ENCODE measurements around the gene PAM16. TPM values are rescaled to one million over a fixed set of nuclear protein-coding genes. Genes with fewer than 3 reads are reported as not detected.

Gene PAM16
- total RNA-seq, 1 donor from 2014 or later: 41.2 TPM

GRCh38 chr16:4364196-4365013 is 13.3 kb upstream of the PAM16 start:
- Histone ChIP-seq H3K9me3 (no peaks in the 10 kb centered on the region), H3K27ac (no peak overlapping the region), H3K4me3 (no peak overlapping the region), H3K36me3 (peaks cover 44% of the 10 kb centered on the region), H3K4me1 (peaks cover 8% of the 10 kb centered on the region), H3K27me3 (no peaks in the 10 kb centered on the region)
- no peak for ATAC-seq
- intact Hi-C loops (cut with DNase I): no loop called here
- no peak for DNase-seq
- TF ChIP-seq CTCF (IDR thresholded peaks at IDR 0.05): no peak

GRCh38 chr16:4362476-4363135 is 11.5 kb upstream of the PAM16 start:
- Histone ChIP-seq H3K27me3 (no peaks in the 10 kb centered on the region), H3K36me3 (peaks cover 44% of the 10 kb centered on the region), H3K27ac (no peak overlapping the region), H3K4me3 (no peak overlapping the region), H3K9me3 (no peaks in the 10 kb centered on the region), H3K4me1 (no peaks in the 10 kb centered on the region)
- intact Hi-C loops (cut with DNase I): no loop called here
- DNase-seq: no peak
- no peak for TF ChIP-seq CTCF (IDR thresholded peaks at IDR 0.05)
- no peak for ATAC-seq

- no peak for DNase-seq
- H3K4me3 ChIP-seq: no peak overlapping the region
- no peak for TF ChIP-seq CTCF (IDR thresholded peaks at IDR 0.05)
- intact Hi-C loops (cut with DNase I): no loop called here
- peaks cover 44% of the 10 kb centered on the region for H3K36me3 ChIP-seq
- H3K9me3 ChIP-seq: no peaks in the 10 kb centered on the region
- ATAC-seq: no peak
- no peak overlapping the region for H3K27ac ChIP-seq
- H3K27me3 ChIP-seq: no peaks in the 10 kb centered on the region
- H3K4me1 ChIP-seq: no peaks in the 10 kb centered on the region
Measured at GRCh38 chr16:4361944-4362311, 10.8 kb upstream of the PAM16 start.

- Histone ChIP-seq H3K36me3 (peaks cover 51% of the 10 kb centered on the region), H3K4me3 (no peak overlapping the region), H3K27ac (no peak overlapping the region), H3K4me1 (no peaks in the 10 kb centered on the region), H3K27me3 (no peaks in the 10 kb centered on the region), H3K9me3 (no peaks in the 10 kb centered on the region)
- ATAC-seq (no peak), DNase-seq (no peak)
- intact Hi-C loops (cut with DNase I): no loop called here
- TF ChIP-seq CTCF (IDR thresholded peaks at IDR 0.05): no peak
Measured at GRCh38 chr16:4361033-4361943, 10.2 kb upstream of the PAM16 start.

GRCh38 chr16:4360538-4361021 is 9.5 kb upstream of the PAM16 start:
- Histone ChIP-seq H3K4me3 (no peak overlapping the region), H3K27me3 (no peaks in the 10 kb centered on the region), H3K4me1 (no peaks in the 10 kb centered on the region), H3K9me3 (no peaks in the 10 kb centered on the region), H3K36me3 (peaks cover 51% of the 10 kb centered on the region), H3K27ac (no peak overlapping the region)
- intact Hi-C loops (cut with DNase I): no loop called here
- ATAC-seq (peak; percentile 43), DNase-seq (no peak)
- TF ChIP-seq CTCF (IDR thresholded peaks at IDR 0.05): no peak
